Fibroblast of skin of abdomen (primary cell): Measurements from ENCODE around the gene FAM241B.

ENCODE experiments used
- DNase-seq: peaks from one replicate; pipeline ENCODE4 v3.0.0-alpha.2; 2013

The FAM241B gene

GRCh38 chr10:69649786-69650550 is 19.9 kb downstream of the FAM241B start:
- DNase-seq, result no peak

DNA sequence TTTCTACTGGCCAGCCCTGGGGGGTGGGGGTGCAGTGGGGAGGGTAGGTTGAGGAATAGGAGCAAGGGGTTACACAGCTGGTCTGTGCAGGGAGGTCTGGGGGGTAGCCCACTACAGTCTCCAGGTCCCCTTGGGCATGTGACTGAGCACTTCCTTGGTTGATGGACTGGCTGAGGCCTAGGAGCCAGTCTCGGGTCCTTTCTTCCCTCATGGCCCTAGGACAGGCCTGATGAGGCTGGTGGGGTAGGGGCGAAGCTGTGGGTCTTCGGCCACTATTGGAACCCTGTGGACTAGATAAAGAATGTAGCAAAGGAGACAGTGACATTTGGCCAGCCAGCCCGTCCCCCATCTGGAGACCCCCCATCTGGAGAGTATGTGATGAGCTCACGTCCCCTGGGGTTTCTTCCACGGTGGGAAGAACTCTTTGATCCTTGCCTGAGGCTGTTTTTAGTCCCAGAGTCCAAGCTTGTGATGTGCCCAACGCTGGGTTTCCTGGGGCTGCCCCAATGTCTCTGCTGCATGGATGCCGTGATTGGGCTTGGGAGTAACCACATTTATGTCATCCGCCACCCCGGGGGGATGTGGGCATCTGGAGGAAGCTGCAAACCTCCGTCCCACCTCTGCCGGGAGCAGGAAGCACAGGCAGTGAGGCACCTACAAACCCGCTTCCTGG is 20.7 kb downstream of the FAM241B start:
- no peak for DNase-seq

GRCh38 chr10:69651362-69651761 is 21.3 kb downstream of the FAM241B start:
- DNase-seq, result no peak

GRCh38 chr10:69652111-69652856 is 22.2 kb downstream of the FAM241B start:
- DNase-seq, result no peak

GRCh38 chr10:69652857-69653199 is 22.8 kb downstream of the FAM241B start:
- DNase-seq, result no peak

DNA sequence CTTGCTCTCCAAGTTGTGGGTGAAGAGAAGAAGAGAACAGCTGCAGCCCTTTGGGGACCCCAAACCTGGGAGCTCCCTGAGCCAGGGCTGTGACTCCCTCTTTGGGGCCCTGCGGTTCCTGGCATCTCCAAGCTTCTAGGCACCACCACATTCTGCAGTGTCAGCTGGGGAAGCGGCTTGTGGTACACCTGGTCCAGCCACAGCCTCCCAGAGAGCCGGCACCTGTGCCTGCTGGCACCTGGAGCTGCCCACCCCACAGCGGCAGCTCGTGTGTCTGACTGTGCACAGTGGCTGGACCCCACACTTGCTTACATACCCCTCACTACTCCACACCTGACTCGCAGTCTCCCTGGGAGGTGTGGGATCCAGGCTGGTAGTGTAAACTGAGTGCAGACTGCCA is 23.5 kb downstream of the FAM241B start:
- DNase-seq, result no peak

DNA sequence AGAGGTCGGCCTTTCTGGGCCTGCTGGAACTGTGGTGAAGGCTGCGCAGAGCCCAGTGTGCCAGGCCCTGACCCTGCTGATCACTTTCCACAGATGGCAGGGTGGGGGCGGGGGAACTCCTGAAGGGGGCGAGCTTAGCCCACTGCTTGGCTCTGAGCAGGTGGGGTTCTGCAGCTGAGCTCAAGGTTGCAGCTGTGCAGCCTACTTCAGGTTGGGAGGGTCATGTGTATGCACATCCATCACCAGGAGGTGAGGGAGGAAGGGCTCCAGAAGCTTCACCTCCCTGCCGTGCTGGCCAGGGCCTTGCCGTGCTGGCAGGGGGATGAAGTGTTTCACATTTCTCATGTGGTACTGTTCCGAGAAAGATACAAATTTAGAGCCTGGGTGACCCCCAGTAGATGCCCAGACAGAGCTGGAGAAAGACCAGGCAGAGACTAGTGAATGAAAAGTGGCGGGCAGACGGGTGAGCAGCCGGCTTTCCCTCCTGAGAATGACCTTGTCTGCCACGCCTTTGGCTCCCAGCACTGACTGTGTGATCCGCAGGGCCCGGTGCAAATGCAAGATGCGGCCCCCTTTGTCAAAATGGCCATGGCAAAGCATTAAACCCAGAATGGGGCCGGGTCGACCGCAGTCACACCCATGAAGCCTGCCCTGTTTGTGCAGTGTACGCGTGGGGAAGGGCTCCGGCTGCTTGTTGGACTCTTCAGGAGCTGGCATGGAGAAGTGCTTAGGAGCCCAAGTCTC is 25.2 kb downstream of the FAM241B start:
- no peak for DNase-seq

GRCh38 chr10:69655868-69656555 is 26.0 kb downstream of the FAM241B start:
- no peak for DNase-seq

DNA sequence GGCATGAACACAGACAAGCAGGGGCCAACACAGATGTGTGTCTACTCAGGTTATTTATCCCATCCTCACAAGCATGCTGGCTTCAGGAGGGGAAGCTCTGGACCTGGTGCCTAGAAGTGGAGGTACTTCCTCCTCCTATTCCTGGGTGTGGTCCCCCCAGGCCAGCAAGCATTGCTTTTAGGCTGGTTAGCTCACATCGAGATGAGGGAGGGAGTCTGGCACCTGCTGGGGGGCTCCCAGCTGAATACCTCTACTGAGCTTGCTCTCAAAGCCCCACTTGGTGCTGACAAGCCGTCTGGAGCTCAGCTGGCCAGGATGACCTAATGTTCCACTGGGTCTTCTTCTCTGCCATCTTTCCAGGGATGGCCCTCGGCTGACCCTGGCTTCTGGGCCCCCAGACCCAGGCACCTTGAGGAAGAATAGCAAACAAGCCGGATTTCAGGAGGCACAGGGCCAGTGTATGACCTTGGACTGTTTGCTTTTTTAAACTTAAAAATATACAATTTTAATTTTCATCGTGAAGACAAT is 26.8 kb downstream of the FAM241B start:
- no peak for DNase-seq

GRCh38 chr10:69657430-69657829 is 27.4 kb downstream of the FAM241B start:
- no peak for DNase-seq

GRCh38 chr10:69657866-69658265 is 27.8 kb downstream of the FAM241B start:
- DNase-seq, result no peak

DNA sequence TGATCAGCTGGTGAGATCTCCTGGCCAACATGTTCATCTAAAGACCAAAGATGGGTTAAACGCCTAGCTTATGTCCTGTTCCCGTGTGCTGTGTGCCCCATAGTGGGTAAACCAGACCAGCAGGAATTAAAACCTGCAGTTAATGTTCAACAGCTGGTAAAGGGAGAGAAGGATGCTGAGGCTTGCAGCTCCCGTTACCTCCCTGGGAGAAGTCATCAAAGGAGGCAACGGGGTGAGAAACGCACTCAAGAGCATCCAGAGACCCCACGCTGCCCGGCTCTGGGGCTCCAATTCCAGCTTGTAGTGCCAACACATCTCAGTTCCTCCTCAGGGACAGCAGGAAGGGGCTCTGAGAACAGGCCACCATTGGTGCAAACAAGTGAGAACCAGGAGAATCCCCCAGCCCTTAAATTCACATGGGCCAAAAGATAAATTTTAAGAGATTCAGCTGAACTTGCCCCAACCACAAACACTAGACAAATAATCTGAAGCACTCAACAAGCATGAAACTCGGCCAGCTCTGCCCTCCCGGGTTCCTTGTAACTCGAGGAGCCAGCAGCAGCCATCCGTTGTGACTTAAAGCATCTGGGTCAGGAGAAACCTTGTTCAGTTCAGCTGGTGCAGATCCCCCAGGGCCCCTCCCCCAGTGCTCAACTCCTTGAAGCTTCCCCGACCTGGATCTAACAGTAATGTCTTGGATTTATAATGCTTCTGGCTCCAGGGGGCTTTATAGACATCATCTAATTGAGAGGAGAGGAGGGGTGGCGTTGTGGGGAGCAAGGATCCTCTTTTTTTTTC is 29.4 kb downstream of the FAM241B start:
- DNase-seq, result no peak

DNA sequence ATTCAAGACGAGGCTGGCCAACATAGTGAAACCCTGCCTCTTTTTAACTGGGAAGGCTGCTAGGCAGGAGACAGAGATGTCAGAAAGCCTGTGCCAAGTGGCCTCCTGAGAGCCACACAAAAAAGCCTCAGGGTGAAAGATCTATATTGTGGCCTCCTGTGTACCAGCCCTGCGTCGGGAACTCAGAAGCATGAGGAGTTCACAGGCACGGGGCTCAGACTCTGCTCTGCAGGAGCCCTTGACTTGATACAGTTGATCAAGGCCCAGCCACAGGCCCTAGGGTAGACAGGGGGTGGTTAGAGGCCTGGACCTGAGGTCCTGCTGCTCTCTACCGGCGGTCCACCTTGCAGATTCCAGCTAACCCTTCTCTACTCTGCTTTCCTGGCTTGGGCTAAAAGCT is 30.2 kb downstream of the FAM241B start:
- no peak for DNase-seq

DNA sequence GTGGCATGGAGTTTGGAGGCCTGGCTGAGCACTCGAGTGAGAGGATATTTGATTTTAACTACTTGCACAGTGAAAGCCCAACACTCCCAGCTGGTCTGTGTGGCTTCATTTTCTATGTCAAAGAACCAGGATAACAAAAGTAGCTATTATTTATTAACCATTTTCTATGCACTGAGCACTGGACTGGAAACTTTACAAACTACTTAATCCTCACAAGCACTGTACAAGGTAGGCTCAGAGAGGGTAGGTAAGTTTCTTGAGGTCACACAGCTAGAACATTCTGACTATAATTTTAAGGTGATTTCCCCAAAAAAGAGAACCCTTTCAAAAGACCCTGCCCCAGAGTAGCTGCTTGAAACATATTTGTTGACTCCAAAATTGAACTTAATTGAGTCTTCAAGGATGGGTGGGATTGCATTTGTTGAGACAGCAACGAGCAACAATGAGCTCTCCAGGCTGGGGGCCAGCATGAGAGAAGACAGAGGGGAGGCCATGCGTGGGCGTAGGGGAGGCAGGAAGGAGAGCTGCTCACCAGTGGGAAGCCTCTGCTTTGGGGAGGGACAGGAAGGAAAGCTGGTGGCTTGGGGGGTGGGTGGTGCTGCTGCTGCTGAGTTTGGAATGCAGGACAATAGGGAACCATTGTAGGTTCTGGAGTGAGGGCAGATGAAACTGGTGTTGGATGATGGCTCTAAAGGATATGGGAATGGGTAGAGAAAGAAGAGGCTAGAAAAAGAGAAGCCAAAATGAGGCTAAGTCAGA is 31.5 kb downstream of the FAM241B start:
- DNase-seq, result no peak

GRCh38 chr10:69662173-69662877 is 32.3 kb downstream of the FAM241B start:
- DNase-seq, result no peak

GRCh38 chr10:69662901-69663300 is 32.9 kb downstream of the FAM241B start:
- DNase-seq, result no peak

DNA sequence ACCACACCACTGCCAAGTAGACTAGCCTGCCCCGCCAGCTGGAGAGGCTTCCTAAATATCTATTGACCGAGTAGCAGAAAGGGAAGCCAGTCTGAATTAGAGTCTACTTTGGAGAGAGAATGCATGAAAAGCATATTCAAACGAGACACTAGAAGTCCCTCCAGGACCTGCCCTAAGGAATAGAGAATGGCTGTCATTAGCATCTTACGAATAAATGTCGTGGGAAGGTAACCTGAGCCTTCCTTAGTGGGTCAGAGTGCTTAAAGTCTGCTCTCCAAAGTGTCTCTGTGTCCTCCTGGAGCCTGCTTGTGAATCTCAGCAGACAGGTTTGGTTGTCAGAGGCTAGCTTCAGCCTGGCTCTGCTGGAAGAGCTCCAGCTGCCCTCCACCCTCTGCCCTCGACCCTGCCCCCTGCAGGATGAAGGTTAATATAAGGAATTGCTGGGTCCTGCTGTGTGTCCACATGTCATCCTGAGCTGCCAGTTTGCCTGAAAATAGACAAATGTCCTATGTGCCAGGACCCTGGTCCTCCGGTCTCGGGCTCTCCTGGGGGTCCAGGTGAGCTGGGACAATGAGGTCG is 33.4 kb downstream of the FAM241B start:
- DNase-seq, result no peak

- DNase-seq, result no peak
These were observed 35.6 kb downstream of the FAM241B start for GRCh38 chr10:69665474-69666320.
